GM12872 (cell line): ENCODE results near the gene RCE1.

Source experiments
- TF ChIP-seq, protein P1 (sequence below): IDR thresholded peaks from 3 replicates; pipeline ENCODE4 v1.5.1; 2011; ENCODE audit warnings: low read depth, mild to moderate bottlenecking, low read length, moderate library complexity; ENCODE audit not compliant: insufficient read depth

RCE1 gene

DNA sequence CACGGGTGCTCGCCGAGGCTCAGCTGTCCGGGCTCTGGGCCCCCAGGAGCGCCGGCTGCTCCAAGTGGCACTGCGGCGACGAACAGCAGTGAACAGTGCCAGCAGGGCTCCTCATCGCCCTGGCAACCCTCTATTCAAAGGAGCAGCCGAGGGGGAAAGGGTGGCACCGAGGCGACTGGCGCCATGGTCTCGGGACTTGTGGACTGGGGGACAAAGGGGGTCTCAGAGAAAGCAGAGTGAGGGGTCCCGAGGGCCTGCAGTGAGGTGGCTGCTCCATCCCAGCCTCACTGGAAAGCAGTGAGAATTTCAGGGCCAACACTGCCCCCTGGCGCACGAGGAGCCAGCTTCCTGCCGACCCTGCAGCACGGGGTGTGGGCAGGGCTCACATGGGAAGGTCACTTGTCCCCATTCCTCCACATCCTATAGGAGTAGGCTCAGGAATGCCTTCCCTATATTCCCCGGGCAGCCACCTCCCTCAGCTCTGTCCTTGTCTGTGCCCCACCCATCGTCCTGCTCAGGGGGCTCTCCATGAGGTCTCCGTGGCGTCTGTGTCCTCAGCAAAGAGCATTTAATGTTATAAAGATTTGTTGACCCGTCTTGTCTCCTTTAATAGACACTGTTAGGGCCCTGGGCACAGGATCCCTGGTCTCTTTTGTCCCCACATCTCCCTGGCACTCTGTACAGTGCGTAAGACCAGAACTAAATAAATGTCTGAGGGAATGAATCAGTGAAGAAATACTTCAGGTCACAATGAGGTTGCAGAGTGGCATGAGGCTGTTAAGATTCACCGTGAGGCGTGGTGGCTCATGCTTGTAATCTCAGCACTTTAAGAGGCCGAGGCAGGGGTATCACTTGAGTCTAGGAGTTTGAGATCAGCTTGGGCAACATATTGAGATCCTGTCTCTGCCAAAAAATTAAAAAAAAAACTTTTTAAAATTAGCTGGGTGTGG lies 40.0 kb downstream of the RCE1 start:
- TF ChIP-seq, protein P1, sequence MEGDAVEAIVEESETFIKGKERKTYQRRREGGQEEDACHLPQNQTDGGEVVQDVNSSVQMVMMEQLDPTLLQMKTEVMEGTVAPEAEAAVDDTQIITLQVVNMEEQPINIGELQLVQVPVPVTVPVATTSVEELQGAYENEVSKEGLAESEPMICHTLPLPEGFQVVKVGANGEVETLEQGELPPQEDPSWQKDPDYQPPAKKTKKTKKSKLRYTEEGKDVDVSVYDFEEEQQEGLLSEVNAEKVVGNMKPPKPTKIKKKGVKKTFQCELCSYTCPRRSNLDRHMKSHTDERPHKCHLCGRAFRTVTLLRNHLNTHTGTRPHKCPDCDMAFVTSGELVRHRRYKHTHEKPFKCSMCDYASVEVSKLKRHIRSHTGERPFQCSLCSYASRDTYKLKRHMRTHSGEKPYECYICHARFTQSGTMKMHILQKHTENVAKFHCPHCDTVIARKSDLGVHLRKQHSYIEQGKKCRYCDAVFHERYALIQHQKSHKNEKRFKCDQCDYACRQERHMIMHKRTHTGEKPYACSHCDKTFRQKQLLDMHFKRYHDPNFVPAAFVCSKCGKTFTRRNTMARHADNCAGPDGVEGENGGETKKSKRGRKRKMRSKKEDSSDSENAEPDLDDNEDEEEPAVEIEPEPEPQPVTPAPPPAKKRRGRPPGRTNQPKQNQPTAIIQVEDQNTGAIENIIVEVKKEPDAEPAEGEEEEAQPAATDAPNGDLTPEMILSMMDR, result peak; percentile 87

DNA sequence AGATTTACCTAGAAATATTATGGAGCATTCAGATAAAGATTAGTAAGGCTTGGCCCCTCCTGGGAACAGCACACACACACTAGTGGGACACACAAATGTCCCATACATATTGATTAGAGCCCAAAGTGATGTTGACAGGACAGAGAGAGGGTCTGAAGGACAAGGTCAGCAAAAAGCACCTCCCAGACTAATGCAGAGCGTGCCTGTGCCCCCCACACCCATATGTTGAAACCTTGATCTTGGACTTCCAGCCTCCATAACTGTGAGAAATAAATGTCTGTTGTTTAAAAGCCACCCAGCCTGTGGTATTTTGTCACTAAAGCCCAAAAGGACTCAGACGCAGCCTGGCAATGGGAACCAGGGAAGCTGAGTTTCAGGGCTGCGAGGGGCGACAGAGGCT lies 41.2 kb downstream of the RCE1 start:
- TF ChIP-seq, protein P1, result no peak

DNA sequence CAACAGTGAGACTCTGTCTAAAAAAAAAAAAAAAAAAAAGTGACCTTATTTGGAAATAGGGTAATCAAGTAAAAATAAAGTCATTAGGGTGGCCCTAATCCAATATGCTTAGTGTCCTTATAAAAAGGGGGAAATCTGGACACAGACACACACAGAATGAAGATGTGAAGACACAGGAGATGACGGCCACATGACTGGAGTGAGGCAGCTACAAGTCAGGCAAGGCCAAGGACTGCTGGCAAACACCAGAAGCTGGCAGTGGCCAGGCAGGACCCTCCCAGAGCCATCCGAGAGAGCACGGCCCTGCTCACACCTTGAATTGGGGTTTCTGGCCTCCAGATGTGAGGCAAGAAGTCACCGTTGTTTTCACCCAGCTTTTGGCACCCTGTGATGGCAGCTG lies 42.2 kb downstream of the RCE1 start:
- TF ChIP-seq, protein P1, result no peak

DNA sequence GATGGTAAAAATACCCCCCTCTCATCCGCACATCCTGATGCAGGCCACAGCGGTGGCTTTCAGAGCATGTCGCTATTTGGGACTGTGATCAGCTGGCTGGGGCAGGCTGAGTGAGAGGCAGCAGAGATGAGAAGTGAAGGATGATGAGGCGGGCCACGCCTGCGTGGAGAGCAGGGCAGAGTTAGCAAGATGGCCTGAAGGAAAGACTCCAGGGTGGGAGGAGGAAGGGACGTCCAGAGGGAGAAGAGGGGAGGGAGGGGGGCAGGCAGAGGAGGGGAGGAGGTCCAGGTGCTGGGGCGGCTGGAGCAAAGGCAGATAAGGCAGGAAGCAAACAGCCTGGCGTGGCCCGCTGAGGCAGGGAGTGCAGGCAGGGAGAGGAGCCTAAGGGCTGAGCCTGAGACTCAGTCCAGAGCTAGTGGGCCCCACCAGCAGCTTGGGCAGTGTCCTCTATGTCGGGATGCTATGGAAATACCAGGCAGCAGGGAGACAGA lies 42.8 kb downstream of the RCE1 start:
- TF ChIP-seq, protein P1, result no peak

DNA sequence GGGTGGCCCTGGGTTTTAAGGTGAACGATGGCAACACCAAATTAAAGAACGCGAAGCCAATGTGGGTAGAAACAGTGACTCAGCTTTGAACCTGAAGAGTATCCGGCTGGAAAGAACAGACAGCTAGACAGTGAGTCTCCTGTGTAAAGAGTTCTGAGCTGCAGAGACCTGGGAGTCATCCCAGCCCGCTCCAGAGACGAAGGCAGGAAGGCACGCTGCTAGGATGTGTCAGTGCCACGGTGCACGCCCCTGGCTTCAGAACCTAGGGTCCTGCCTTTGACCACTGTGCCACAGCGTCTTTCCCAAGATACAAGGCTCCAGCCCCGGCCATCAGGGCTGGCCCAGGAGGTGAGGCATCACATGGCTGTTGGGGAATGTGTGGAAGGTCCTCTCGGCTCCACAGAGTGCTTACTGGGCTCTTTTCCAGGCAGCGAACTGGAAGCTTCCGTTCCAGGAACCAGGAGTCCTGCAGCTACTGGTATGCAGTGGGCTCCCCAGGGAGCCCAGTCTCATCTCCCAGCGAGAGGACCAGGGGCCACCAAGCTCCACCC lies 43.5 kb downstream of the RCE1 start:
- TF ChIP-seq, protein P1, result no peak

DNA sequence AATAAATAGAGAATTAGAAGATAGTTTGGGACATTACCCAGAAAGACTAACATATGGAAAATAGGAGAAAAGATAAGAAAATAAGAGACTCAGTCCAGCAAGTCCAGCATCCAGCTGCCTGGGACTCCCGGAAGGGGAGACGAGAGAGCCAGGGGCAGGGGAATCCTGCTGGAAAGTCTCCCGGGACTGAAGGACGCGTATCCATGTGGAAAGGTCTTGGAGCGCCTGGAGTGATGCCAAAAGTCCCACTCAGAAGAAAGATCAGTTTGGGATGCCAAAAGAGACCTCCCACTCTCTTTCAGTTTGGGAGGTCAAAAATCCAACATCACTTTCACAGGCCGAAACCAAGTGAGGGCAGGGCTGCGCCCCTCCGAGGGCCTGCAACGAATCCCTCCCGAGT lies 44.3 kb downstream of the RCE1 start:
- TF ChIP-seq, protein P1, result no peak

DNA sequence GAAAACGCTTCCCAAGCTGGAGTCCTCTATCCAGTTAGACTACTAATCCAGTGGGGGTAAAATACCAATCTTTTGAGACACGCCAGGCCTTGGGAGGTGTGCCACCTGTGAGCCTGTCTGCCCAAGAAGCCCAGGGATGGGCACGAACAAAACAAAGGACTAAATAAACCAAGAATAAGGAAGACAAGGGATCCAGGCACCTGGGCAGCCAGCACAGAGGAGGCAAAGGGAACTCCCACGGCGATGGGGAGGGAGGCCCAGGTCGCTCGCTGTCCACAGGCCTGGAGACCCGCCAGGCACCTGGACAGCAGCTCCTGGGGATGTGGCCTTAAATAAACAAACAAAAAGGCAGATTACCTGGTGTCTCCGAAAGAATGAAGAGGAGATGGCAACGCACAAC lies 45.0 kb downstream of the RCE1 start:
- TF ChIP-seq, protein P1, result no peak
